ENCODE measurements around the gene GRM8.
A peak's percentile ranks its signal among the peaks of the same experiment; 100 is the strongest.

Gene GRM8

DNA sequence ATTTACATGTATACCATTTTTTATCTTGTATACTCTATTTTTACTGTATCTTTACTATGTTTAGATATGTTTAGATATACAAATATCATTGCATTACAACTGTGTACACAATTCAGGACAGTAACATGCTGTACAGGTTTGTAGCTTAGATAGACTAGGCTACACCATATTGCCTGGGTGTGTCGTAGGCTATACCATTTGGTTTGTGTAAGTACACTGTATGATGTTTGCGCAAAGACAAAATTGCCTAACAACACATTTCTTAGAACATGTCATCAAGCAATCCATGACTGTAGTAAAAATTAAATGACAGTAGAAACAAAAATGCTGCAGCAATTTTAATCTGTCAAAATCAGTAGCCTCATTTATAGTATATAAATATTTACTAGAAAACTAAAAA lies 812.2 kb downstream of the GRM8 start (continued):
- TF ChIP-seq, protein P1, sequence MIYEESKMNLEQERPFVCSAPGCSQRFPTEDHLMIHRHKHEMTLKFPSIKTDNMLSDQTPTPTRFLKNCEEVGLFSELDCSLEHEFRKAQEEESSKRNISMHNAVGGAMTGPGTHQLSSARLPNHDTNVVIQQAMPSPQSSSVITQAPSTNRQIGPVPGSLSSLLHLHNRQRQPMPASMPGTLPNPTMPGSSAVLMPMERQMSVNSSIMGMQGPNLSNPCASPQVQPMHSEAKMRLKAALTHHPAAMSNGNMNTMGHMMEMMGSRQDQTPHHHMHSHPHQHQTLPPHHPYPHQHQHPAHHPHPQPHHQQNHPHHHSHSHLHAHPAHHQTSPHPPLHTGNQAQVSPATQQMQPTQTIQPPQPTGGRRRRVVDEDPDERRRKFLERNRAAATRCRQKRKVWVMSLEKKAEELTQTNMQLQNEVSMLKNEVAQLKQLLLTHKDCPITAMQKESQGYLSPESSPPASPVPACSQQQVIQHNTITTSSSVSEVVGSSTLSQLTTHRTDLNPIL (CRISPR knock-in tag; IDR thresholded peaks at IDR 0.05; ENCODE audit: low read depth): no peak
- no peak for TF ChIP-seq ARNTL (CRISPR knock-in tag; IDR thresholded peaks at IDR 0.05; ENCODE audit: borderline replicate concordance, low read depth)
- no peak for TF ChIP-seq RARB (CRISPR knock-in tag; IDR thresholded peaks at IDR 0.05)

DNA sequence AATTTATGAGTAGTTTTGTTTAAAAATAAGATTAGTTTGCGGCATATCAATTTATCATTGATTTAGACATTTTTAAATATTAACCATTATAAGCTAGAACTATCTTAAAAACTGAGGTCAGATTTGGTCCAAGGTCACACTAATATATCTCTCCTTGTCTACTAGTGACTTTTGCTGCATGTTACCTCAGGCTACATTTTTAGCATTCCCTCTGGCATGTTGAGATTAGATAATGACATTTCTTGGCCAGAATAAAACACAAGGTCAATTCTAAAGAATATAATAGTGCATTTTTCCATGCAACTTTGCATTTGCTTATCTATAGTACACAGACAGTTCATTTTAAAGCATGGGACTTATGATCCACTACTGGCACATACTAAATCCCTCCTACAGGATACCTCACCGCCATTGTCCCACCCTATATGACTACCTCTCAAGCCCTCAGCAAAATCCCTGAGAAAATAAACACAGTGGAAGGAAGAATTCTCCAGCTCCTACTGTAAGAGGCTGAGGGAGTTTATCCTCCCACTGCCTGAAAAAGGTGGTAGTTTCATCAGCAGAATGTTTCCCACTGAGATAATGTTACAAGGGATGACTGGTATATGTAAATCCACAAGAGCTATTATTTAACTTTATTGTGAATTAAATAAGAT lies 816.4 kb downstream of the GRM8 start:
- no peak for ATAC-seq

GRCh38 chr7:126426652-126427051 lies 826.1 kb downstream of the GRM8 start:
- no peak for ATAC-seq
- no peak for TF ChIP-seq CSDC2 (CRISPR knock-in tag; IDR thresholded peaks at IDR 0.05)

More for the DNA sequence above, 816.4 kb downstream of the GRM8 start:
- TF ChIP-seq ZFP30 (CRISPR knock-in tag; IDR thresholded peaks at IDR 0.05) (no peak), CSDC2 (CRISPR knock-in tag; IDR thresholded peaks at IDR 0.05) (no peak), ISL1 (CRISPR knock-in tag; IDR thresholded peaks at IDR 0.05) (peak; percentile 67)

- TF ChIP-seq SNAI2 (CRISPR knock-in tag; IDR thresholded peaks at IDR 0.05) (no peak), TCF4 (CRISPR knock-in tag; IDR thresholded peaks at IDR 0.05; ENCODE audit: borderline replicate concordance) (no peak), ESRRG (CRISPR knock-in tag; IDR thresholded peaks at IDR 0.05) (no peak), OSR1 (CRISPR knock-in tag; IDR thresholded peaks at IDR 0.05) (no peak), RARB (CRISPR knock-in tag; IDR thresholded peaks at IDR 0.05) (no peak), ZC3H10 (CRISPR knock-in tag; IDR thresholded peaks at IDR 0.05) (no peak), ZFP3 (CRISPR knock-in tag; IDR thresholded peaks at IDR 0.05) (no peak), ZNF565 (CRISPR knock-in tag; conservative IDR thresholded peaks at IDR 0.05; ENCODE audit: low read depth) (no peak), GLIS3 (CRISPR knock-in tag; IDR thresholded peaks at IDR 0.05) (no peak), ARNTL (CRISPR knock-in tag; IDR thresholded peaks at IDR 0.05; ENCODE audit: borderline replicate concordance, low read depth) (no peak), ISL1 (CRISPR knock-in tag; IDR thresholded peaks at IDR 0.05) (no peak), CSDC2 (CRISPR knock-in tag; IDR thresholded peaks at IDR 0.05) (no peak), ZFP30 (CRISPR knock-in tag; IDR thresholded peaks at IDR 0.05) (no peak), BACH2 (CRISPR knock-in tag; IDR thresholded peaks at IDR 0.05; ENCODE audit: borderline replicate concordance) (no peak), TSHZ2 (CRISPR knock-in tag; IDR thresholded peaks at IDR 0.05) (no peak)
- TF ChIP-seq, protein P1 (CRISPR knock-in tag; IDR thresholded peaks at IDR 0.05; ENCODE audit: low read depth): no peak
- no peak for ATAC-seq
Measured at GRCh38 chr7:126424985-126425384, 827.8 kb downstream of the GRM8 start.

DNA sequence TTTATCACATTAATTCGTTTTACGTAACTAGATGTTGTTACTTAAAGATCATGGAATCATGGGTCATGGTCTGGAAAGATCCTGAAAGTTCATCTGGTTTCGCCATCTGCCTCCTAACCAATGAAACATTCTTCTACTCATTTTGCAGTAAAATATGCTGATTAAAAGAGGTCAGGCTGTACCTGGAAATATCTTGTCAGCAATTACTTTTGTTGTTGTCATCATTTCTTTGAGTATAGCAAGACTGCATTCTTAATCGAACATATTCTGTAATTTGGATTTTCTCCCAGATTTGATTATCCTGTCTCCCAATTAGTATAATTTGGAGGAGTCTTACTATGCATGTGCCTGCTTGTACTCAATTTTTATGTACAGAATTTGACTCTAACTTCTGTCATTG lies 833.7 kb downstream of the GRM8 start:
- no peak for ATAC-seq
- TF ChIP-seq ISL1 (CRISPR knock-in tag; IDR thresholded peaks at IDR 0.05) (no peak), TOX (CRISPR knock-in tag; IDR thresholded peaks at IDR 0.05; ENCODE audit: borderline replicate concordance) (no peak), TSHZ2 (CRISPR knock-in tag; IDR thresholded peaks at IDR 0.05) (no peak), CSDC2 (CRISPR knock-in tag; IDR thresholded peaks at IDR 0.05) (no peak), ARNTL (CRISPR knock-in tag; IDR thresholded peaks at IDR 0.05; ENCODE audit: borderline replicate concordance, low read depth) (no peak), OSR1 (CRISPR knock-in tag; IDR thresholded peaks at IDR 0.05) (no peak), ZNF8 (CRISPR knock-in tag; IDR thresholded peaks at IDR 0.05) (no peak), ESRRG (CRISPR knock-in tag; IDR thresholded peaks at IDR 0.05) (no peak), TCF4 (CRISPR knock-in tag; IDR thresholded peaks at IDR 0.05; ENCODE audit: borderline replicate concordance) (no peak), RARB (CRISPR knock-in tag; IDR thresholded peaks at IDR 0.05) (no peak), ZFP3 (CRISPR knock-in tag; IDR thresholded peaks at IDR 0.05) (no peak), BACH2 (CRISPR knock-in tag; IDR thresholded peaks at IDR 0.05; ENCODE audit: borderline replicate concordance) (no peak), SNAI2 (CRISPR knock-in tag; IDR thresholded peaks at IDR 0.05) (no peak), GLIS3 (CRISPR knock-in tag; IDR thresholded peaks at IDR 0.05) (no peak)
- TF ChIP-seq, protein P2, sequence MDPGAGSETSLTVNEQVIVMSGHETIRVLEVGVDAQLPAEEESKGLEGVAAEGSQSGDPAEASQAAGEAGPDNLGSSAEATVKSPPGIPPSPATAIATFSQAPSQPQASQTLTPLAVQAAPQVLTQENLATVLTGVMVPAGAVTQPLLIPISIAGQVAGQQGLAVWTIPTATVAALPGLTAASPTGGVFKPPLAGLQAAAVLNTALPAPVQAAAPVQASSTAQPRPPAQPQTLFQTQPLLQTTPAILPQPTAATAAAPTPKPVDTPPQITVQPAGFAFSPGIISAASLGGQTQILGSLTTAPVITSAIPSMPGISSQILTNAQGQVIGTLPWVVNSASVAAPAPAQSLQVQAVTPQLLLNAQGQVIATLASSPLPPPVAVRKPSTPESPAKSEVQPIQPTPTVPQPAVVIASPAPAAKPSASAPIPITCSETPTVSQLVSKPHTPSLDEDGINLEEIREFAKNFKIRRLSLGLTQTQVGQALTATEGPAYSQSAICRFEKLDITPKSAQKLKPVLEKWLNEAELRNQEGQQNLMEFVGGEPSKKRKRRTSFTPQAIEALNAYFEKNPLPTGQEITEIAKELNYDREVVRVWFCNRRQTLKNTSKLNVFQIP (CRISPR knock-in tag; IDR thresholded peaks at IDR 0.05; ENCODE audit: borderline replicate concordance, low read depth): no peak
- TF ChIP-seq, protein P3, sequence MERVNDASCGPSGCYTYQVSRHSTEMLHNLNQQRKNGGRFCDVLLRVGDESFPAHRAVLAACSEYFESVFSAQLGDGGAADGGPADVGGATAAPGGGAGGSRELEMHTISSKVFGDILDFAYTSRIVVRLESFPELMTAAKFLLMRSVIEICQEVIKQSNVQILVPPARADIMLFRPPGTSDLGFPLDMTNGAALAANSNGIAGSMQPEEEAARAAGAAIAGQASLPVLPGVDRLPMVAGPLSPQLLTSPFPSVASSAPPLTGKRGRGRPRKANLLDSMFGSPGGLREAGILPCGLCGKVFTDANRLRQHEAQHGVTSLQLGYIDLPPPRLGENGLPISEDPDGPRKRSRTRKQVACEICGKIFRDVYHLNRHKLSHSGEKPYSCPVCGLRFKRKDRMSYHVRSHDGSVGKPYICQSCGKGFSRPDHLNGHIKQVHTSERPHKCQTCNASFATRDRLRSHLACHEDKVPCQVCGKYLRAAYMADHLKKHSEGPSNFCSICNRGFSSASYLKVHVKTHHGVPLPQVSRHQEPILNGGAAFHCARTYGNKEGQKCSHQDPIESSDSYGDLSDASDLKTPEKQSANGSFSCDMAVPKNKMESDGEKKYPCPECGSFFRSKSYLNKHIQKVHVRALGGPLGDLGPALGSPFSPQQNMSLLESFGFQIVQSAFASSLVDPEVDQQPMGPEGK (CRISPR knock-in tag; IDR thresholded peaks at IDR 0.05; ENCODE audit: borderline replicate concordance): no peak
